Calu3 (cell line): Measurements from ENCODE around the gene ELMOD3. TPM values are rescaled to one million over a fixed set of nuclear protein-coding genes. Genes with fewer than 3 reads are reported as not detected.

Experiments
- BruUV-seq: library from RNA; stranded (reverse); fragments of 400-500 nt; replicated peaks from 2 replicates; lab custom pipeline; 2021; lab: Mats Ljungman, UMichigan
- CTCF ChIA-PET: fragments of 300-600 bp; sonication (Branson Sonifier 250); formaldehyde crosslinking; loops from one replicate; lab custom pipeline; 2022; ENCODE audit warnings: antibody characterized with exemption; lab: Charles Lee
- DNase-seq: peaks from one replicate; pipeline ENCODE4 v3.0.0; 2022
- H3K27ac Mint-ChIP-seq: one replicate; pipeline ENCODE4 v1.8.0; 2022; ENCODE audit warnings: mixed read lengths; ENCODE audit not compliant: unreplicated experiment
- H3K27me3 Mint-ChIP-seq: one replicate; pipeline ENCODE4 v1.8.0; 2022; ENCODE audit warnings: mixed read lengths; ENCODE audit not compliant: unreplicated experiment
- H3K36me3 Mint-ChIP-seq: one replicate; pipeline ENCODE4 v1.8.0; 2022; ENCODE audit warnings: mild to moderate bottlenecking, moderate library complexity, mixed read lengths; ENCODE audit not compliant: insufficient read depth, unreplicated experiment
- H3K4me1 Mint-ChIP-seq: one replicate; pipeline ENCODE4 v1.8.0; 2022; ENCODE audit warnings: mild to moderate bottlenecking, low read depth, mixed read lengths; ENCODE audit not compliant: unreplicated experiment
- H3K4me3 Mint-ChIP-seq: one replicate; pipeline ENCODE4 v1.8.0; 2022; ENCODE audit warnings: mild to moderate bottlenecking, low read depth, moderate library complexity, mixed read lengths; ENCODE audit not compliant: unreplicated experiment
- H3K9me3 Mint-ChIP-seq: one replicate; pipeline ENCODE4 v1.8.0; 2022; ENCODE audit warnings: low read depth, mixed read lengths; ENCODE audit not compliant: unreplicated experiment
- intact Hi-C: fragments of 100-400 bp; cut with micrococcal nuclease; formaldehyde crosslinking; loops from one replicate; pipeline ENCODE4 v1.10.0; 2022; ENCODE audit not compliant: unreplicated experiment
- total RNA-seq: library from RNA; stranded (reverse); gene quantifications from 2 replicates; pipeline ENCODE4 v1.2.3, GENCODE V29; 2022
- TF ChIP-seq, protein P1 (sequence below): fragments of 200-600 bp; IDR thresholded peaks from one replicate; pipeline ENCODE4 v1.8.0; 2022; ENCODE audit warnings: antibody characterized with exemption; ENCODE audit not compliant: unreplicated experiment

Gene ELMOD3
- total RNA-seq, 1 experiment from 2014 or later, result 12.9 TPM

DNA sequence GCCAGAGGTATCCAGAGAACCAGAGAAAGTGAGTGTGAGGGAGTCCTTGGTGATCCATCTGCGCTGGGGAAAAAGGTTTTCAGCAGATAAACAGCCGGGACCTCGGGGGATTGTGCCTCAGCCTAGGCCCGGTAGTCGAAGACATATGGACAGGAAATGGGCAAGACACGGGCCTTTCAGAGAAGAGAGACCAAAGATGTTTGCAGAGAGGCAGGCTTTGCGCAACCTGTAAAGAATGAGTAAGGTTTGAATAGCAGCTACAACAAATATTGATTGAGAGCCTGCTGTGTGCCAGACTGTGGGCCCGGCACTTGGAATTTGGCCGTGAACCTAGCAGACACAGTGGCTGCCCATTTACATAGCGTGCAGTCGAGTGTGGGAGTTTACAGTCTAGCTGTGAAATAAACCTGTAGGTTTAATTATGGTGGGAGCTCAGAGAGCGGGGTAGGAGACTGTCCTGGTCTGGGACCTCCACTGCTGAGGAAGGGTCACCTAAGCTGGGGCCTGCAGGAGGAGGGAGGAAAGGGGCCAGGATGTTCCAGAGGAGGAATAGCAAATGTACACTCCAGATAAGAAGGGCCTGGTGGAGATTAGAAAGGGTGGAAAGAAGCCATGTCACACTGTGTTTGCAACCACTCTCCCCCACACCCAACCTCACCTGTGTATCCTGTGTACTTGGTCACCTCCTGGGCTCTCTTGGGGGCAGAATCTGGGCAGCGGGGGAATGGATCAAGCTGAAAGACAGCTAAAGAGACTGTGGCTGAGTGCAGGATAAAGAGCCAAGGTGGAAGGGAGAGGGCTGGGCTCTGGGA lies 66.9 kb downstream of the ELMOD3 start:
- H3K4me3 Mint-ChIP-seq, result peak overlapping the region; percentile 56
- TF ChIP-seq, protein P1, sequence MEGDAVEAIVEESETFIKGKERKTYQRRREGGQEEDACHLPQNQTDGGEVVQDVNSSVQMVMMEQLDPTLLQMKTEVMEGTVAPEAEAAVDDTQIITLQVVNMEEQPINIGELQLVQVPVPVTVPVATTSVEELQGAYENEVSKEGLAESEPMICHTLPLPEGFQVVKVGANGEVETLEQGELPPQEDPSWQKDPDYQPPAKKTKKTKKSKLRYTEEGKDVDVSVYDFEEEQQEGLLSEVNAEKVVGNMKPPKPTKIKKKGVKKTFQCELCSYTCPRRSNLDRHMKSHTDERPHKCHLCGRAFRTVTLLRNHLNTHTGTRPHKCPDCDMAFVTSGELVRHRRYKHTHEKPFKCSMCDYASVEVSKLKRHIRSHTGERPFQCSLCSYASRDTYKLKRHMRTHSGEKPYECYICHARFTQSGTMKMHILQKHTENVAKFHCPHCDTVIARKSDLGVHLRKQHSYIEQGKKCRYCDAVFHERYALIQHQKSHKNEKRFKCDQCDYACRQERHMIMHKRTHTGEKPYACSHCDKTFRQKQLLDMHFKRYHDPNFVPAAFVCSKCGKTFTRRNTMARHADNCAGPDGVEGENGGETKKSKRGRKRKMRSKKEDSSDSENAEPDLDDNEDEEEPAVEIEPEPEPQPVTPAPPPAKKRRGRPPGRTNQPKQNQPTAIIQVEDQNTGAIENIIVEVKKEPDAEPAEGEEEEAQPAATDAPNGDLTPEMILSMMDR, result no peak
- H3K27me3 Mint-ChIP-seq, result no peaks in the 10 kb centered on the region
- H3K36me3 Mint-ChIP-seq, result peaks cover 45% of the 10 kb centered on the region
- intact Hi-C loops, result loop anchor here (1.0 to 2.0 kb wide), 3 partner anchors 81 to 131 kb away; partner anchors contain the start of gene MAT2A
- peak overlapping the region; percentile 84 for H3K27ac Mint-ChIP-seq
- peaks cover 37% of the 10 kb centered on the region for H3K4me1 Mint-ChIP-seq
- BruUV-seq, result no TSS peak
- peak; percentile 74 for DNase-seq
- H3K9me3 Mint-ChIP-seq, result no peaks in the 10 kb centered on the region
- CTCF ChIA-PET, result interaction anchor here (0.6 to 4.5 kb wide), 14 partner anchors 47 to 145 kb away, joined by 3 to 66 read pairs (median 3); partner anchors contain the start of gene MAT2A

DNA sequence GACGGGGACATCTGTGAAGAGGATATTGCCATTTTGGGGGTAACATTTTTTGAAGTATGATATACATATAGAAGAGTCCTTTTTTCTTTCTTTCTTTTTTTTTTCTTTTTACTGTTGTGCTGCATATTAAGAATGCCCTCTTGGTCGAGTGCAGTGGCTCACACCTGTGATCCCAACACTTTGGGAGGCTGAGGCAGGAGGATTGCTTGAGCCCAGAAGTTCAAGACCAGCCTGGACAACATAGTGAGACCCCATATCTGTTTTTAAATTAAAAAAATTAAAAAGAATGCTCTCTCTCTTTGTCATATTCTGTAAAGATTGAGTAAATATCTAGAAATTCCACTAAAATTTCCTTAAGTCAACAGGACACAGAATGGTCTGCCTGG lies 67.5 kb downstream of the ELMOD3 start:
- Mint-ChIP-seq H3K4me3 (peak overlapping the region; percentile 56), H3K9me3 (no peaks in the 10 kb centered on the region), H3K27ac (peak overlapping the region; percentile 84), H3K27me3 (no peaks in the 10 kb centered on the region), H3K4me1 (peaks cover 37% of the 10 kb centered on the region), H3K36me3 (peaks cover 45% of the 10 kb centered on the region)
- CTCF ChIA-PET, result interaction anchor here (1.1 to 4.5 kb wide), 7 partner anchors 47 to 131 kb away, joined by 3 to 66 read pairs (median 4); no protein-coding TSS in a partner anchor
- DNase-seq, result no peak
- intact Hi-C loops, result no loop called here
- TF ChIP-seq, protein P1, result no peak
- no TSS peak for BruUV-seq

DNA sequence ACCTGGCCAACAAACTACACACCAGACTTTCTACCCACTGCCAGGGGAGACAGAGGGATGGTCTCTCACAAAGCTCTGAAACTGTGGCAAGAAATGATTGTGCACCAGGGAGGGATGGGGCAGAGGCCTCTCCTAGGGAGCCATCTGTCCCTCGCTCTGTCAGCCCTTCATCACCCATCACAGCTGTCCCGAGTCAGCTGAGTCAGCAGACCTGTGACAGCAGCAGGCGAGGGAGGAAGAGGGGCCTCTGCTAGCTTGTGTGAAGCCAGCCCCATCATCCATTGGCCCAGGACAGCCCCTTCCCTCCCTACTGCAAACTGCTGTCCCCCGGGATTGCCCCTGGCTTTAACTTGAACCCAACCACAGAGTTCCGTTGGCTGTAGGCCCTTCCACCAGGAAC lies 69.0 kb downstream of the ELMOD3 start:
- intact Hi-C loops, result no loop called here
- no peak for DNase-seq
- CTCF ChIA-PET, result no interaction called here
- H3K4me3 Mint-ChIP-seq, result no peak overlapping the region
- H3K9me3 Mint-ChIP-seq, result no peaks in the 10 kb centered on the region
- H3K36me3 Mint-ChIP-seq, result peaks cover 36% of the 10 kb centered on the region
- no peaks in the 10 kb centered on the region for H3K27me3 Mint-ChIP-seq
- BruUV-seq, result no TSS peak
- H3K4me1 Mint-ChIP-seq, result peaks cover 37% of the 10 kb centered on the region
- TF ChIP-seq, protein P1, result no peak
- no peak overlapping the region for H3K27ac Mint-ChIP-seq

DNA sequence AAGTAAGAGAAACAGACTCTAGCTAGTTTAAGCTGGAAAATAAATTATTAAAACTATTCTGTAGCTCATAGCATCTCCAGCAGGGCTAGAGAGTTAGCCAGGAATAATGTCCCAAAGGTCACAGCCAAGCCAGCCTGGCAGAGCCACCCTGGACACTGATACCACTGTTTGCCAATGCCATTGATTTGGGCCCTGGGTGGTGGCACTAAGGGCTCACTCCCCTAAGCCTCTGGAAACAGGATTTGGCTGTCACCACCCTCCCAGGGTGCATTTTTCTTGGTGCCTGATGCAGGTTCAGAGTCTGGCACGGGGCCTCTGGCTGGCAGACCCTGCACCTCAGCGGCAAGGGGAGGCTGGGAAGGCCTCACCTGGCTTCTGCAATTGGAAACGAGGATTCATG lies 71.0 kb downstream of the ELMOD3 start:
- Mint-ChIP-seq H3K27ac (no peak overlapping the region), H3K4me3 (no peak overlapping the region), H3K9me3 (no peaks in the 10 kb centered on the region), H3K27me3 (no peaks in the 10 kb centered on the region), H3K4me1 (peaks cover 30% of the 10 kb centered on the region), H3K36me3 (peaks cover 19% of the 10 kb centered on the region)
- TF ChIP-seq, protein P1, result no peak
- no TSS peak for BruUV-seq
- CTCF ChIA-PET, result no interaction called here
- no peak for DNase-seq
- intact Hi-C loops, result no loop called here
